Endothelial cell (in vitro differentiated cells): Measurements from ENCODE around the gene HLA-DQA1. TPM values are rescaled to one million over a fixed set of nuclear protein-coding genes. Genes with fewer than 3 reads are reported as not detected.

Experiments used
- DNase-seq: peaks from one replicate; pipeline ENCODE4 v3.0.0; 2021; ENCODE audit warnings: low spot score
- H3K27ac Mint-ChIP-seq: one replicate; pipeline ENCODE4 v1.8.0; 2021; ENCODE audit warnings: mixed read lengths, inconsistent platforms; ENCODE audit not compliant: unreplicated experiment
- H3K27me3 Mint-ChIP-seq: one replicate; pipeline ENCODE4 v1.8.0; 2021; ENCODE audit warnings: mild to moderate bottlenecking, moderate library complexity, mixed read lengths, inconsistent platforms; ENCODE audit not compliant: unreplicated experiment
- H3K36me3 Mint-ChIP-seq: one replicate; pipeline ENCODE4 v1.8.0; 2021; ENCODE audit warnings: mild to moderate bottlenecking, low read depth, mixed read lengths, inconsistent platforms; ENCODE audit not compliant: unreplicated experiment
- H3K4me1 Mint-ChIP-seq: one replicate; pipeline ENCODE4 v1.8.0; 2021; ENCODE audit warnings: mild to moderate bottlenecking, mixed read lengths, inconsistent platforms; ENCODE audit not compliant: unreplicated experiment
- H3K4me3 Mint-ChIP-seq: one replicate; pipeline ENCODE4 v1.8.0; 2021; ENCODE audit warnings: mild to moderate bottlenecking, mixed read lengths, inconsistent platforms; ENCODE audit not compliant: unreplicated experiment
- H3K9me3 Mint-ChIP-seq: one replicate; pipeline ENCODE4 v1.8.0; 2021; ENCODE audit warnings: mixed read lengths, inconsistent platforms; ENCODE audit not compliant: unreplicated experiment
- total RNA-seq: library from RNA; stranded (reverse); fragmentation: NEBNext Ultra II Directional; extraction: Animal tissue kit (Norgen Biotek cat#: 25700); gene quantifications from one replicate; pipeline ENCODE4 v1.2.1, GENCODE V29; 2021; ENCODE audit not compliant: unreplicated experiment
- TF ChIP-seq, protein P1 (sequence below): fragments of 200-600 bp; sonication (generic); IDR thresholded peaks from one replicate; pipeline ENCODE4 v1.5.0; 2021; ENCODE audit warnings: antibody characterized with exemption; ENCODE audit not compliant: unreplicated experiment

The HLA-DQA1 gene
- total RNA-seq, 1 donor from 2014 or later, result not detected

DNA sequence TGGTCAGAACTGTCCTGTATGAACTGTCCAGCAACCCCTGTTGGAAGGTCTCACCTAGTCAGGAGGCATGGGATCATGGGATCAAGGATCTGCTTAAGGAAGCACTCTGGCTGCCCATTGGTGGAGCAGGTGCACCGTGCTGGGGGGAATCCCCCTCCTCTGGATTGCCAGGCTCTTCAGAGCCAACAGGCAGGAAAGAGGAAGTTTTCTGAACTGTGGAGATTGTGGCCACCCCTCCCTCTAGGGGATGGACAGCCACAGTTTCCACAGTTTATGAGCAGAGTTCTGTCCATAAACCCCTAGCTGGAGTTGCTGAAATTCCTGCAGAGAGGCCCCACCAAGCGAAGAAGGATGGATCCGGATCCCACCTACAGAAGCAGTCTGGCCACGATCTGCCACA, 42.3 kb downstream of the HLA-DQA1 start:
- Mint-ChIP-seq H3K36me3 (no peaks in the 10 kb centered on the region), H3K9me3 (no peaks in the 10 kb centered on the region)

DNA sequence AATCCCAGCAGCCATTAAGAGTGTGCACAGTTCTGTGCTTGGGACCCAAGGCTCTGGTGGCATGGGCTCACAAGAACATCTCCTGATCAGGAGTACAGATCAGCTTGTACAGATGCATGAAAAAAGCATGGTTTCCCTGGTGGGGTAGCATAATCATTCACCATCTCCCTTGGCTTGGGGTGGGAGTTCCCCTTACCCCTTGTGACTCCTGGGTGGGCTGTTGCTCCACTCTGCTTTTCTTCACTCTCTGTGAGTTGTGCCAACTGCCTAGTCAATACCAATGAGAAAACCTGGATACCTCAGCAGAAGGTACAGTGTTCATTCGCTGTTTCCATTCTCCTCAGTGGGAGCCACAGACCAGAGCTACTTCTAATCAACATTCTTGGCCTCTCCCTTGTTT, 42.8 kb downstream of the HLA-DQA1 start:
- DNase-seq, result no peak
- H3K27me3 Mint-ChIP-seq, result no peaks in the 10 kb centered on the region
- no peaks in the 10 kb centered on the region for H3K36me3 Mint-ChIP-seq
- no peaks in the 10 kb centered on the region for H3K9me3 Mint-ChIP-seq
- no peaks in the 10 kb centered on the region for H3K4me1 Mint-ChIP-seq
- H3K4me3 Mint-ChIP-seq, result no peak overlapping the region
- no peak overlapping the region for H3K27ac Mint-ChIP-seq
- TF ChIP-seq, protein P1, sequence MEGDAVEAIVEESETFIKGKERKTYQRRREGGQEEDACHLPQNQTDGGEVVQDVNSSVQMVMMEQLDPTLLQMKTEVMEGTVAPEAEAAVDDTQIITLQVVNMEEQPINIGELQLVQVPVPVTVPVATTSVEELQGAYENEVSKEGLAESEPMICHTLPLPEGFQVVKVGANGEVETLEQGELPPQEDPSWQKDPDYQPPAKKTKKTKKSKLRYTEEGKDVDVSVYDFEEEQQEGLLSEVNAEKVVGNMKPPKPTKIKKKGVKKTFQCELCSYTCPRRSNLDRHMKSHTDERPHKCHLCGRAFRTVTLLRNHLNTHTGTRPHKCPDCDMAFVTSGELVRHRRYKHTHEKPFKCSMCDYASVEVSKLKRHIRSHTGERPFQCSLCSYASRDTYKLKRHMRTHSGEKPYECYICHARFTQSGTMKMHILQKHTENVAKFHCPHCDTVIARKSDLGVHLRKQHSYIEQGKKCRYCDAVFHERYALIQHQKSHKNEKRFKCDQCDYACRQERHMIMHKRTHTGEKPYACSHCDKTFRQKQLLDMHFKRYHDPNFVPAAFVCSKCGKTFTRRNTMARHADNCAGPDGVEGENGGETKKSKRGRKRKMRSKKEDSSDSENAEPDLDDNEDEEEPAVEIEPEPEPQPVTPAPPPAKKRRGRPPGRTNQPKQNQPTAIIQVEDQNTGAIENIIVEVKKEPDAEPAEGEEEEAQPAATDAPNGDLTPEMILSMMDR, result no peak

More for the DNA sequence above, 42.3 kb downstream of the HLA-DQA1 start:
- Mint-ChIP-seq H3K4me3 (no peak overlapping the region), H3K27ac (no peak overlapping the region), H3K4me1 (no peaks in the 10 kb centered on the region), H3K27me3 (no peaks in the 10 kb centered on the region)
- DNase-seq, result no peak
- TF ChIP-seq, protein P1, result no peak

DNA sequence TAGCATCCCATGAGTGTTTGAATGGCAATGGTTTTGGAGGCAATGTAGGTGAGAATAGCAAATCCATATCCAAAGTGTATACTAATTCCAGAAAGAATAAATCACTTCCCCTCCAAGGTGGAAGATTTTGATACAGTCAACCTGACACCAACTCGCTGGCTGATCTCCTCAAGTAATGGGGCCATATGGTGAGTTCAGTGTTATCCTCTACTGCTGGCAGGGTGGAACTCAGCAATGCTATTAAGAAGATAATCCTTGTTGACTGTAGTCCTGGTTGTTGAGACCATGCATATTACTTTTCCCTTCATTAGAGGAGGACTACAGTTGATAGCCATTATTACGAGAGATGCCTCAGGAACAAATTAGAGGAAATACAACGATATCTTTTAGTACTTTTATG, 47.0 kb downstream of the HLA-DQA1 start:
- DNase-seq, result no peak
- Mint-ChIP-seq H3K9me3 (no peaks in the 10 kb centered on the region), H3K36me3 (no peaks in the 10 kb centered on the region), H3K27me3 (no peaks in the 10 kb centered on the region), H3K27ac (no peak overlapping the region), H3K4me1 (no peaks in the 10 kb centered on the region), H3K4me3 (no peak overlapping the region)
- TF ChIP-seq, protein P1, result no peak

DNA sequence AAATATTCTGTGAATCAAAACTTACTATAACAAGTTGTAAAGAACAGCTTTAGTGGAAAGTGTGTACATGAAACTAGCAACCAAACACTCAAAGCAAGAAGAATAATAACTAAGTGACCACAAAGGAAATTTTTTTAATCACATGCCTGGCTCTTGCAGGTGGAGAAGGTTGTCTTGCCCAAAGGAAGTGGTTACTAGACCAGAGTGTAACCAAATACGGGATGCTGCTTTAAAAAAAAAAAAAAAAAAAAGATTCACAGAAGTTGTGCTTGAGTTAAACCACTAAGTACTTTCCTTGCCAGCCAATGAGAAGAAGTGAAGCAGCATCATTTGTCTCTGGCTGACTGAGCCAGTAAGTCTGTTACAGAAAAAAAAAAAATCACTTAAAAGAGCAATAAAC, 48.4 kb downstream of the HLA-DQA1 start:
- no peak for DNase-seq
- H3K4me3 Mint-ChIP-seq, result no peak overlapping the region
- TF ChIP-seq, protein P1, result no peak
- H3K4me1 Mint-ChIP-seq, result no peaks in the 10 kb centered on the region
- no peaks in the 10 kb centered on the region for H3K9me3 Mint-ChIP-seq
- no peak overlapping the region for H3K27ac Mint-ChIP-seq
- no peaks in the 10 kb centered on the region for H3K27me3 Mint-ChIP-seq
- no peaks in the 10 kb centered on the region for H3K36me3 Mint-ChIP-seq

DNA sequence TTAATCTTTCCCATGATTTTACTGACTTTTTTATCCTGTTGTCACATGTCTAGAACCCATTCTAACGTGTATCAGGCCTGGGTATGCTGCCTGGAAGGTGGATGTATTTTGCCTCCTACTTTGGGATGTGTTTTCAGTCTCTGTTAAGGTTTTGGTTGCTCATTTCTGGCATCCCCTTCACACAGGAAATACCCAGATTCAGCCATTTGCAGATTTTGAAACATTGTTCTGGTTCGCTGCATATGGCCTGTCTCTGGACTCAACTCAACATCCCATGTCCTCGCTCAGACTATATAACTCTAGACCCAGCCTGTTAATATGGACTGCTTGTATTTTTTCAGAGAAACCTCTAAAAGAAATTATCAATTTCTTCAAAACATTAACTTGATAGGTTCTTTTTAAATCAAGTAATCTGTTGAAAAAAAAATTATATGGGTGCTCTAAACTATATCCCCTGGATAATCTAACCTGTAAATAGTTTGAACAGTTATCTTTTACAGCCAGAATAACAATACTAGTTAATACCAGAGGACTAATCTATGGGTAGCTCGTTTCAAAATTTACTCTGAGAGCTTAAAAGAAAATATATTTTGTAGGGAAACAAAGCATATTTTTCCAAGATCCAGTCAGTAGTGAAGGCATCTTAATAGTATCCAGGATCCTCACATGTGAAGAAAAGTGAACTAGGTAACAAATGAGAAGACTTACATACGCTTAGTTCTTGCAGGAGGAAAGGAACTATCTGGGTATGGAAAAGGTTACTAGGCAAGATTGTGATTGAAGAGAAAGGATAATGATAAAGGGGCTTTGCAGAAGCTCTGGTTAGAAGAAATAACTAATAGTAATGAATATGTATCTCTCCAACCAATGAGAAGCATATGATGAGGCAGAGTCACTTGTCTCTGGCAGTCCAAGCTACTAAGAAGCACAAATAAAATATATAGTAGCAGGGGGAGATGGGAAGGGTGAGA, 52.6 kb downstream of the HLA-DQA1 start:
- TF ChIP-seq, protein P1, result no peak
- no peaks in the 10 kb centered on the region for H3K36me3 Mint-ChIP-seq
- no peak overlapping the region for H3K4me3 Mint-ChIP-seq
- H3K27me3 Mint-ChIP-seq, result no peaks in the 10 kb centered on the region
- H3K9me3 Mint-ChIP-seq, result no peaks in the 10 kb centered on the region
- no peak for DNase-seq
- H3K4me1 Mint-ChIP-seq, result no peaks in the 10 kb centered on the region
- no peak overlapping the region for H3K27ac Mint-ChIP-seq
